Type B pancreatic cell (in vitro differentiated cells): ENCODE data around the gene STUM. TPM values are rescaled to one million over a fixed set of nuclear protein-coding genes. Genes with fewer than 3 reads are reported as not detected.
"Not testable (repeated sequence)": the region's sequence is repeated elsewhere in the genome, so short reads cannot be mapped to it uniquely, and the experiment has no call there.

Source experiments
- DNase-seq: peaks from one replicate; pipeline ENCODE4 v3.0.0; 2021; ENCODE audit warnings: mixed read lengths; ENCODE audit not compliant: unreplicated experiment; ENCODE audit errors: extremely low spot score
- H3K27ac Mint-ChIP-seq: 2 replicates; pipeline ENCODE4 v1.8.0; 2021; ENCODE audit warnings: mild to moderate bottlenecking, mixed read lengths
- H3K27me3 Mint-ChIP-seq: 2 replicates; pipeline ENCODE4 v1.8.0; 2021; ENCODE audit warnings: mixed read lengths
- H3K36me3 Mint-ChIP-seq: 2 replicates; pipeline ENCODE4 v1.8.0; 2021; ENCODE audit warnings: mixed read lengths
- H3K4me1 Mint-ChIP-seq: one replicate; pipeline ENCODE4 v1.8.0; 2021; ENCODE audit warnings: mixed read lengths; ENCODE audit not compliant: unreplicated experiment
- H3K4me3 Mint-ChIP-seq: 2 replicates; pipeline ENCODE4 v1.8.0; 2021; ENCODE audit warnings: mild to moderate bottlenecking, mixed read lengths
- H3K9me3 Mint-ChIP-seq: 2 replicates; pipeline ENCODE4 v1.8.0; 2021; ENCODE audit warnings: mixed read lengths
- CTCF ChIP-seq: fragments of 200-600 bp; sonication (generic); conservative IDR thresholded peaks from 2 replicates; pipeline ENCODE4 v1.5.0; 2021; ENCODE audit warnings: antibody characterized with exemption, mild to moderate bottlenecking
- total RNA-seq: library from RNA; stranded (reverse); gene quantifications from 2 replicates; pipeline ENCODE4 v1.2.1, GENCODE V29; 2021; ENCODE audit warnings: low replicate concordance

Gene STUM
- total RNA-seq, 1 donor from 2014 or later = 2.8 TPM

- H3K27ac Mint-ChIP-seq = no peak overlapping the region
- H3K27me3 Mint-ChIP-seq = no peaks in the 10 kb centered on the region
- DNase-seq = no peak
- no peaks in the 10 kb centered on the region for H3K9me3 Mint-ChIP-seq
- H3K4me3 Mint-ChIP-seq = no peak overlapping the region
- peaks cover 8% of the 10 kb centered on the region for H3K4me1 Mint-ChIP-seq
- no peak for TF ChIP-seq CTCF
- H3K36me3 Mint-ChIP-seq = peaks cover 13% of the 10 kb centered on the region
Measured at GRCh38 chr1:226638608-226639007, 90.0 kb downstream of the STUM start.

- H3K4me1 Mint-ChIP-seq, H3K27me3 Mint-ChIP-seq, H3K27ac Mint-ChIP-seq, H3K9me3 Mint-ChIP-seq, DNase-seq, H3K4me3 Mint-ChIP-seq: not testable (repeated sequence)
- H3K36me3 Mint-ChIP-seq = peaks cover 12% of the 10 kb centered on the region
Measured at GRCh38 chr1:226639206-226639605, 90.6 kb downstream of the STUM start.

DNA sequence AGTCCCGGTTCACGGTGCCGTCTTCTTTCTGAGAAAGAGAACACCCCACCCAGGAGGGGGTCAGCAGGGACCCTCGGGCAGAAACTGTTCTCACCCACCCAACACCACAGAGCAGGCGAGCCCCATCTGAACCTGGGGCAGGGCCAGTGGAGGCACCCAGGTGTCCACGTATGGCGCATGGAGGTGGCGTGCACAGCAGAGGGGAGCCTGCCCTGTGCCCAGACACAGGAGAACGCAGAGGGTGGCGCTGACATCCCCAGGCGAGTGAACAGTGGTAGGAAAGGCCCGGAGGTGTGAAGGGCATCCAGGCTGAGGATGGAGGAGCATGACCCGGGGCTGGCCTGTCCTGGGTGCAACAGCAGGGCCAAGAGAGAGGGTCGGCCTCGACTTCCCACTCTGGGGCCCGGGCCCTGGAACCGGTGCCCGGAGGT lies 91.1 kb downstream of the STUM start:
- H3K27me3 Mint-ChIP-seq = no peaks in the 10 kb centered on the region
- no peak overlapping the region for H3K27ac Mint-ChIP-seq
- H3K4me3 Mint-ChIP-seq = no peak overlapping the region
- no peaks in the 10 kb centered on the region for H3K9me3 Mint-ChIP-seq
- H3K36me3 Mint-ChIP-seq = peaks cover 8% of the 10 kb centered on the region
- no peak for DNase-seq
- H3K4me1 Mint-ChIP-seq = peaks cover 10% of the 10 kb centered on the region
- TF ChIP-seq CTCF = no peak

DNA sequence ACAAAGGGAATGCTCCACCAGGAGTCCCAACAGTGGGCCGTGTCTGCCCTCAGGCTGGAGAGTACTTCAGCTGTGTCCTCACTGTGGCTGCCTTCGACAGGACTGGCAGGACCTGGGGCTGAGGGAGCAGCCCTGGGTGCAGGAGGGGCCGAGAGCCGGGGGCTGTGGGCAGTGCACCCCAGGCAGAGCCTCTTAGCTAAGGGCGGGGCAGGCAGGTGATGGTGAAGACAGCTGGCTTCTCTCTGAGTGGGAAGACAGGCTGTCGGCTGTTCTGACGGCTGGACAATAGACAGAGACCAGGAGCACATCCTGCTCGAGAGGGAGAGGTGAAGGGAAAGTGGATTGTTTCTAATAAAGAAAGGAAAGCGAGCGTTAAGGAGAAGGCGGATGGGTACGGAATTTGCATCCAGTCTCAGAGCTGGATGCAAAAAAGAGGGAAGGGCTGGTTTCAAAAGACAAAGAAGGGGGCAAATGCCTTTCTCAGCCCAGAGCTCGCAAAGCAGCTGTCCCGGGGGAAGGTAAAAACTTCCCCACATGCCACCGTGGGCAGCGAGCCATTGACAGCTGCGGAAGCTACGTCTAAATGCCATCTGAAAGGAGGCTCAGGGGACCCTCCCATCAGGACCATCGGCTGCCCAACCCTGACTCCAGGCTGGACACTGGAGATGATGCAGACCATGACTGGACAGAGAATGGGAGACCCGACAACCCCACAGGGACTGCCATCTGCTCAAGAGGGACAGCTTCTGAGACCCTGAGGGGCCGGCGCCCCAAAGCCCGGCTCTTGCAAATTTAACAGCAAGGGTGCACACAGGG lies 92.0 kb downstream of the STUM start:
- no peak overlapping the region for H3K27ac Mint-ChIP-seq
- H3K36me3 Mint-ChIP-seq = peaks cover 8% of the 10 kb centered on the region
- H3K4me3 Mint-ChIP-seq = no peak overlapping the region
- peaks cover 10% of the 10 kb centered on the region for H3K4me1 Mint-ChIP-seq
- H3K9me3 Mint-ChIP-seq = no peaks in the 10 kb centered on the region
- H3K27me3 Mint-ChIP-seq = no peaks in the 10 kb centered on the region
- no peak for DNase-seq
- TF ChIP-seq CTCF = no peak

GRCh38 chr1:226641671-226642231 lies 93.2 kb downstream of the STUM start:
- Mint-ChIP-seq H3K27ac (no peak overlapping the region), H3K4me1 (peaks cover 15% of the 10 kb centered on the region), H3K4me3 (no peak overlapping the region), H3K9me3 (no peaks in the 10 kb centered on the region), H3K36me3 (peaks cover 6% of the 10 kb centered on the region), H3K27me3 (no peaks in the 10 kb centered on the region)
- DNase-seq = no peak
- TF ChIP-seq CTCF = no peak

- no peak for DNase-seq
- no peak for TF ChIP-seq CTCF
- no peaks in the 10 kb centered on the region for H3K27me3 Mint-ChIP-seq
- peaks cover 15% of the 10 kb centered on the region for H3K4me1 Mint-ChIP-seq
- no peak overlapping the region for H3K27ac Mint-ChIP-seq
- no peak overlapping the region for H3K4me3 Mint-ChIP-seq
- peaks cover 4% of the 10 kb centered on the region for H3K36me3 Mint-ChIP-seq
- H3K9me3 Mint-ChIP-seq = no peaks in the 10 kb centered on the region
Measured at GRCh38 chr1:226642421-226642820, 93.9 kb downstream of the STUM start.
